Hindlimb muscle (tissue), 1 donor: ENCODE measurements around the gene MSX2. TPM values are rescaled to one million over a fixed set of nuclear protein-coding genes. Genes with fewer than 3 reads are reported as not detected.
"Not testable (repeated sequence)": the region's sequence is repeated elsewhere in the genome, so short reads cannot be mapped to it uniquely, and the experiment has no call there.

Source experiments
- DNase-seq: peaks from one replicate; pipeline ENCODE4 v3.0.0-alpha.2; 2013
- polyA plus RNA-seq: library from polyadenylated mRNA; unstranded; fragments of 120-200 nt; gene quantifications from one replicate; pipeline ENCODE4 v1.2.1, GENCODE V29; 2013; ENCODE audit not compliant: insufficient read length

MSX2 gene
- polyA plus RNA-seq, 1 donor: 0.44 TPM

- DNase-seq: no peak
Measured at GRCh38 chr5:174733836-174734235, 9.5 kb downstream of the MSX2 start.

GRCh38 chr5:174734571-174735497 lies 10.5 kb downstream of the MSX2 start:
- DNase-seq: no peak

GRCh38 chr5:174735498-174736330 lies 11.3 kb downstream of the MSX2 start:
- no peak for DNase-seq

- DNase-seq: no peak
Measured at GRCh38 chr5:174736331-174736721, 11.9 kb downstream of the MSX2 start.

GRCh38 chr5:174736777-174737176 lies 12.4 kb downstream of the MSX2 start:
- DNase-seq: no peak

- DNase-seq: no peak
Measured at GRCh38 chr5:174737330-174737729, 12.9 kb downstream of the MSX2 start.

- no peak for DNase-seq
Measured at GRCh38 chr5:174741352-174741751, 17.0 kb downstream of the MSX2 start.

GRCh38 chr5:174744896-174745295 lies 20.5 kb downstream of the MSX2 start:
- DNase-seq: no peak

GRCh38 chr5:174745590-174746103 lies 21.3 kb downstream of the MSX2 start:
- no peak for DNase-seq

- DNase-seq: no peak
Measured at GRCh38 chr5:174750711-174751110, 26.3 kb downstream of the MSX2 start.

GRCh38 chr5:174751154-174752000 lies 27.0 kb downstream of the MSX2 start:
- peak; percentile 8 for DNase-seq

GRCh38 chr5:174752121-174752520 lies 27.7 kb downstream of the MSX2 start:
- no peak for DNase-seq

- DNase-seq: no peak
Measured at GRCh38 chr5:174755106-174755505, 30.7 kb downstream of the MSX2 start.

- no peak for DNase-seq
Measured at GRCh38 chr5:174759091-174759490, 34.7 kb downstream of the MSX2 start.

- no peak for DNase-seq
Measured at GRCh38 chr5:174760721-174761120, 36.3 kb downstream of the MSX2 start.

- DNase-seq: not testable (repeated sequence)
Measured at GRCh38 chr5:174761341-174761740, 37.0 kb downstream of the MSX2 start.

- DNase-seq: no peak
Measured at GRCh38 chr5:174764309-174764708, 39.9 kb downstream of the MSX2 start.

- DNase-seq: no peak
Measured at GRCh38 chr5:174765540-174765939, 41.2 kb downstream of the MSX2 start.

- DNase-seq: no peak
Measured at GRCh38 chr5:174767670-174768069, 43.3 kb downstream of the MSX2 start.

- no peak for DNase-seq
Measured at GRCh38 chr5:174769005-174769404, 44.6 kb downstream of the MSX2 start.

- DNase-seq: no peak
Measured at GRCh38 chr5:174773371-174773770, 49.0 kb downstream of the MSX2 start.

- DNase-seq: no peak
Measured at GRCh38 chr5:174775081-174775480, 50.7 kb downstream of the MSX2 start.
